ENCODE data around the gene CCDC92. TPM values are rescaled to one million over a fixed set of nuclear protein-coding genes. Genes with fewer than 3 reads are reported as not detected.

CCDC92 gene
- total RNA-seq, 1 donor: 12.7 TPM

GRCh38 chr12:124002654-124003053, 30.0 kb upstream of the CCDC92 start:
- no peak for DNase-seq (ENCODE audit: low read depth in 2 of 3, low spot score in 2 of 3)

GRCh38 chr12:124002021-124002644, 29.5 kb upstream of the CCDC92 start:
- DNase-seq (ENCODE audit: low read depth in 2 of 3, low spot score in 2 of 3): no peak

GRCh38 chr12:124001343-124001742, 28.7 kb upstream of the CCDC92 start:
- DNase-seq (ENCODE audit: low read depth in 2 of 3, low spot score in 2 of 3): no peak

GRCh38 chr12:124000111-124000510, 27.5 kb upstream of the CCDC92 start:
- no peak for DNase-seq (ENCODE audit: low read depth in 2 of 3, low spot score in 2 of 3)

- DNase-seq (ENCODE audit: low read depth in 2 of 3, low spot score in 2 of 3): no peak
These were observed 26.3 kb upstream of the CCDC92 start for GRCh38 chr12:123998991-123999359.

GRCh38 chr12:123998344-123998990, 25.8 kb upstream of the CCDC92 start:
- DNase-seq (ENCODE audit: low read depth in 2 of 3, low spot score in 2 of 3): no peak

GRCh38 chr12:123997908-123998307, 25.3 kb upstream of the CCDC92 start:
- no peak for DNase-seq (ENCODE audit: low read depth in 2 of 3, low spot score in 2 of 3)

GRCh38 chr12:123997033-123997822, 24.6 kb upstream of the CCDC92 start:
- no peak for DNase-seq (ENCODE audit: low read depth in 2 of 3, low spot score in 2 of 3)

- no peak for DNase-seq (ENCODE audit: low read depth in 2 of 3, low spot score in 2 of 3)
These were observed 23.9 kb upstream of the CCDC92 start for GRCh38 chr12:123996581-123996980.

- no peak for DNase-seq (ENCODE audit: low read depth in 2 of 3, low spot score in 2 of 3)
These were observed 22.6 kb upstream of the CCDC92 start for GRCh38 chr12:123995023-123995748.

- DNase-seq (ENCODE audit: low read depth in 2 of 3, low spot score in 2 of 3): no peak
These were observed 19.6 kb upstream of the CCDC92 start for GRCh38 chr12:123992118-123992825.

- DNase-seq (ENCODE audit: low read depth in 2 of 3, low spot score in 2 of 3): no peak
These were observed 18.8 kb upstream of the CCDC92 start for GRCh38 chr12:123991372-123991951.

GRCh38 chr12:123990511-123990910, 17.9 kb upstream of the CCDC92 start:
- peak in 1 of 3 donors; percentile 9 for DNase-seq (ENCODE audit: low read depth in 2 of 3, low spot score in 2 of 3)

GRCh38 chr12:123989753-123990152, 17.1 kb upstream of the CCDC92 start:
- no peak for DNase-seq (ENCODE audit: low read depth in 2 of 3, low spot score in 2 of 3)

- no peak for DNase-seq (ENCODE audit: low read depth in 2 of 3, low spot score in 2 of 3)
These were observed 16.5 kb upstream of the CCDC92 start for GRCh38 chr12:123989168-123989567.

GRCh38 chr12:123987022-123987421, 14.4 kb upstream of the CCDC92 start:
- no peak for DNase-seq (ENCODE audit: low read depth in 2 of 3, low spot score in 2 of 3)

- DNase-seq (ENCODE audit: low read depth in 2 of 3, low spot score in 2 of 3): no peak
These were observed 13.8 kb upstream of the CCDC92 start for GRCh38 chr12:123986374-123986965.

- DNase-seq (ENCODE audit: low read depth in 2 of 3, low spot score in 2 of 3): no peak
These were observed 12.3 kb upstream of the CCDC92 start for GRCh38 chr12:123984903-123985302.

- peak in 2 of 3 donors; percentile 63 to 86 for DNase-seq (ENCODE audit: low read depth in 2 of 3, low spot score in 2 of 3)
These were observed 11.3 kb upstream of the CCDC92 start for GRCh38 chr12:123983822-123984485.
